GM12891 (cell line): ENCODE data around the gene PRSS38. TPM values are rescaled to one million over a fixed set of nuclear protein-coding genes. Genes with fewer than 3 reads are reported as not detected.

ENCODE experiments used
- DNase-seq: peaks from one replicate; pipeline ENCODE4 v3.0.0; 2011; ENCODE audit warnings: low spot score; ENCODE audit not compliant: insufficient read length
- FAIRE-seq: peaks from 2 replicates; lab custom pipeline; 2011; peaks lifted over from hg19 to GRCh38; lab: Jason Lieb, UNC
- PAX5 ChIP-seq: IDR thresholded peaks from 2 replicates; pipeline ENCODE4 v1.6.1; 2011; ENCODE audit warnings: low read length, moderate library complexity, mild to moderate bottlenecking; ENCODE audit not compliant: insufficient read depth, severe bottlenecking
- POLR2A ChIP-seq: IDR thresholded peaks from 2 replicates; pipeline ENCODE4 v1.6.1; 2011; ENCODE audit warnings: low read depth, low read length, control low read depth
- POLR2AphosphoS5 ChIP-seq: IDR thresholded peaks from 2 replicates; pipeline ENCODE4 v1.6.1; 2011; ENCODE audit warnings: low read depth, low read length, control low read depth
- POU2F2 ChIP-seq: IDR thresholded peaks from 2 replicates; pipeline ENCODE4 v1.6.1; 2011; ENCODE audit warnings: low read depth, mild to moderate bottlenecking, control low read depth, low read length, moderate library complexity
- SPI1 ChIP-seq: IDR thresholded peaks from 2 replicates; pipeline ENCODE4 v1.6.1; 2011; ENCODE audit warnings: low read depth, low read length, control low read depth
- TAF1 ChIP-seq: IDR thresholded peaks from 2 replicates; pipeline ENCODE4 v1.6.1; 2011; ENCODE audit warnings: low read depth, low read length, control low read depth
- polyA plus RNA-seq: library from polyadenylated mRNA; unstranded; fragments of >200 nt; gene quantifications from one replicate; pipeline ENCODE4 v1.2.1, GENCODE V29; 2012; ENCODE audit warnings: low read depth, missing spikeins, inconsistent platforms; ENCODE audit not compliant: missing spikeins

Gene PRSS38
- not detected for polyA plus RNA-seq

GRCh38 chr1:227815468-227816409 is at the start of gene PRSS38:
Gene PRSS38, plus strand, starts transcription at chr1:227815675. Its CDS starts 42 bp downstream, at chr1:227815717.
- FAIRE-seq (no peak), DNase-seq (no peak)
- TF ChIP-seq TAF1: no peak
- no peak for TF ChIP-seq PAX5
- no peak for TF ChIP-seq POLR2AphosphoS5
- no peak for TF ChIP-seq POLR2A
- no peak for TF ChIP-seq POU2F2
- no peak for TF ChIP-seq SPI1

- TF ChIP-seq SPI1 (no peak), POLR2A (no peak), POLR2AphosphoS5 (no peak), POU2F2 (no peak), PAX5 (no peak), TAF1 (no peak)
- no peak for DNase-seq
- peak; percentile 52 for FAIRE-seq
Observed at GRCh38 chr1:227766015-227766634, 49.4 kb upstream of the PRSS38 start.

GRCh38 chr1:227766653-227767277 is 48.7 kb upstream of the PRSS38 start:
- FAIRE-seq: no peak
- TF ChIP-seq TAF1: no peak
- no peak for TF ChIP-seq SPI1
- TF ChIP-seq POLR2AphosphoS5: no peak
- no peak for TF ChIP-seq POU2F2
- no peak for TF ChIP-seq POLR2A
- TF ChIP-seq PAX5: no peak
- DNase-seq: no peak

GRCh38 chr1:227767401-227768124 is 47.9 kb upstream of the PRSS38 start:
- no peak for TF ChIP-seq POU2F2
- no peak for TF ChIP-seq SPI1
- no peak for TF ChIP-seq PAX5
- no peak for TF ChIP-seq POLR2AphosphoS5
- TF ChIP-seq TAF1: no peak
- no peak for TF ChIP-seq POLR2A
- DNase-seq (no peak), FAIRE-seq (peak; percentile 81)

GRCh38 chr1:227768125-227768439 is 47.4 kb upstream of the PRSS38 start:
- DNase-seq (no peak), FAIRE-seq (no peak)
- TF ChIP-seq TAF1 (no peak), POU2F2 (no peak), POLR2A (no peak), PAX5 (no peak), POLR2AphosphoS5 (no peak), SPI1 (no peak)

GRCh38 chr1:227768640-227769039 is 46.8 kb upstream of the PRSS38 start:
- FAIRE-seq (no peak), DNase-seq (no peak)
- TF ChIP-seq PAX5 (no peak), POLR2A (no peak), POLR2AphosphoS5 (no peak), TAF1 (no peak), SPI1 (no peak), POU2F2 (no peak)

GRCh38 chr1:227769047-227769935 is 46.2 kb upstream of the PRSS38 start:
- DNase-seq (no peak), FAIRE-seq (no peak)
- no peak for TF ChIP-seq TAF1
- TF ChIP-seq POLR2AphosphoS5: no peak
- TF ChIP-seq POU2F2: no peak
- no peak for TF ChIP-seq PAX5
- TF ChIP-seq POLR2A: no peak
- no peak for TF ChIP-seq SPI1

- no peak for TF ChIP-seq PAX5
- no peak for TF ChIP-seq POLR2A
- TF ChIP-seq TAF1: no peak
- TF ChIP-seq POLR2AphosphoS5: no peak
- no peak for TF ChIP-seq POU2F2
- no peak for TF ChIP-seq SPI1
- DNase-seq (no peak), FAIRE-seq (no peak)
Observed at GRCh38 chr1:227769936-227770494, 45.5 kb upstream of the PRSS38 start.
